ENCODE results near the gene PRPF6. TPM values are rescaled to one million over a fixed set of nuclear protein-coding genes. Genes with fewer than 3 reads are reported as not detected.

The PRPF6 gene
- total RNA-seq, 4 donors from 2014 or later, result 44.3 to 80.3 (median 57.2) TPM

DNA sequence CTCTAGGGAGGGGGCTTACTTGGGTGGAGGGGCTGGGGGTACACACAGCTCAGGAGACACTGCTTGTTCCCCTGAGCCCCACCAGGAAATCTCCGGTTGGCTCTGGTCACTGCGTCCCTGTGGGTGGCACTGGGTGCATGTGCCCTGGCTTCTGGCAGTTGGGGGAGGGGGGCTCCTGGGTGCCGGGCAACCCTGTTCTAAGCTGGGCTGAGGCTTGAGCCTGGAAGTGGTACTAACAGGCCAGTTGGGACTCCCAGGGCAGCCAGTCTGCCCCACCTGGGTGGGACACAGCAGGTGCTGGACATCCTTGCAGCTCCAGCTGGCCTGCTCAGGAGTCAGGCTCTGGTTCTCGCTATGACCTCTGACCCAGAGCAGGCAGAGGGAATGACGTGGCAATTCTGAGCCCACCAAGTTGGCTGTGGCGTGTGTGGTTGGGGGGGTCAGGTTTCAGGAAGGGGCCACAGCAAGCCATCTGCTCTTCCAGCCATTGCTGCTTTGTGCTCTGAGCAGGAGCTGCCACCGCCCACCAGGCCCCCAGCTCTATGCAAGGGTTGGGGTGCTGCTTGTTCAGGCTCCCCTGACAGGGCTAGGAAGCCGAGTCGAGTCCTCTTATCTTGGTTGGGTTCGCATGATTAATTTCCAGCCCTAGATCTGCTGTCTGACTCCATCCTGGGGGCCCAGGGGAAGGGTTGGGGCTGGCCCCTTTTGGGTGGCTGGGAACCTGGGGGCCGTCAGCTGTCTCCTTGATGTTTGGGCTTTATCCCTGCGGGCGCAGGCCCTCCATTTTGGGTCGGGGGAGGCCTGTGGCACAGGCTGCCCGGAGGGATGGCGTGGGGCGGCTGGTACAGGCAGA is 55.6 kb downstream of the PRPF6 start:
- TF ChIP-seq, protein P1, sequence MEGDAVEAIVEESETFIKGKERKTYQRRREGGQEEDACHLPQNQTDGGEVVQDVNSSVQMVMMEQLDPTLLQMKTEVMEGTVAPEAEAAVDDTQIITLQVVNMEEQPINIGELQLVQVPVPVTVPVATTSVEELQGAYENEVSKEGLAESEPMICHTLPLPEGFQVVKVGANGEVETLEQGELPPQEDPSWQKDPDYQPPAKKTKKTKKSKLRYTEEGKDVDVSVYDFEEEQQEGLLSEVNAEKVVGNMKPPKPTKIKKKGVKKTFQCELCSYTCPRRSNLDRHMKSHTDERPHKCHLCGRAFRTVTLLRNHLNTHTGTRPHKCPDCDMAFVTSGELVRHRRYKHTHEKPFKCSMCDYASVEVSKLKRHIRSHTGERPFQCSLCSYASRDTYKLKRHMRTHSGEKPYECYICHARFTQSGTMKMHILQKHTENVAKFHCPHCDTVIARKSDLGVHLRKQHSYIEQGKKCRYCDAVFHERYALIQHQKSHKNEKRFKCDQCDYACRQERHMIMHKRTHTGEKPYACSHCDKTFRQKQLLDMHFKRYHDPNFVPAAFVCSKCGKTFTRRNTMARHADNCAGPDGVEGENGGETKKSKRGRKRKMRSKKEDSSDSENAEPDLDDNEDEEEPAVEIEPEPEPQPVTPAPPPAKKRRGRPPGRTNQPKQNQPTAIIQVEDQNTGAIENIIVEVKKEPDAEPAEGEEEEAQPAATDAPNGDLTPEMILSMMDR (IDR thresholded peaks at IDR 0.05; ENCODE audit: low read depth), result no peak

DNA sequence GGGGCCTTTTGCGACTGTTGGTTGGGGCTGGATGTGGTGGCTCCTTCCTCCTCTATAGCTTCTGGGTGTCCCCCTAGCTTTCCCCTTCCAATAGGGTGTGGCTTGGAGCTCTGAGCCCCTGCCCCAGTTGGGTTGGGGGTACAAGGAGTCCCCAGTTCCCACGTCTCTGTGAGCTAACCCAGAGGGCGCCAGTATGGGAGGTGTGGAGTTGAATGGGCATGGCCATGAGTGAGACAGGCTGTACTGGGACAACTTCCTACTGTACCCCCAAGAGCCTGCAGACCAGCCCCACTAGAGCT is 56.2 kb downstream of the PRPF6 start:
- TF ChIP-seq, protein P1 (IDR thresholded peaks at IDR 0.05; ENCODE audit: low read depth), result no peak

DNA sequence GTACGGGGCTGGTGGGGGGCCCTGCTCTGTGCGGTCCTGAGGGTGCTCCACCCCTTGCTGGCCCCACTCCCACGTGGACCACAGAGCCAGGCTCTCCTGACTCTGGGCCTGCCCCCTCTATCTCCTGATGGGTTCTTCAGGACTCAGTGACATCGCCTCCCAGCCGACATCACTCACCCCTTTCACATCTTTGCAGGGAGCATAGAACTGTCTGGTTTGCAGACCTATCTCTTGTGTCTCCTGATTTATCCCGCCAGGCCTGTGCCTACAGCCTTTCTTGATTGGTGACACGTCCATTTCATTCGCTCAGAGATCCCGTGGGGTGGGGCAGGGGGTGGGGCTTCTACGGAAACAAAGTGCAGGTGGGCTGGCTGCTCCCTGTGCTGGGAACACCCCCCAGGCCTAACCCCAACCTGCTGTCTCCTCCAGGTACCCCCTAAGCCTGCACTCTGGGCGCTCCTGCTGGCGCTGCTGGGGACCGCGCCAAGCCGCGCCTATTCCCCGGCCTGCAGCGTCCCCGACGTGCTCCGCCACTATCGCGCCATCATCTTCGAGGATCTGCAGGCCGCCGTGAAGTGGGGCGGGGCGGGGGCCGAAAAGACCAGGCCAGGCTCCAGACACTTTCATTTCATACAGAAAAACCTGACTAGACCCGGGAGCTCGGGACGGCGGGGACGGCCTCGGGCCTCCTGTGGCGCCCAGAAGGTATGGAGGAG is 56.7 kb downstream of the PRPF6 start:
- TF ChIP-seq, protein P1 (IDR thresholded peaks at IDR 0.05; ENCODE audit: low read depth), result no peak

DNA sequence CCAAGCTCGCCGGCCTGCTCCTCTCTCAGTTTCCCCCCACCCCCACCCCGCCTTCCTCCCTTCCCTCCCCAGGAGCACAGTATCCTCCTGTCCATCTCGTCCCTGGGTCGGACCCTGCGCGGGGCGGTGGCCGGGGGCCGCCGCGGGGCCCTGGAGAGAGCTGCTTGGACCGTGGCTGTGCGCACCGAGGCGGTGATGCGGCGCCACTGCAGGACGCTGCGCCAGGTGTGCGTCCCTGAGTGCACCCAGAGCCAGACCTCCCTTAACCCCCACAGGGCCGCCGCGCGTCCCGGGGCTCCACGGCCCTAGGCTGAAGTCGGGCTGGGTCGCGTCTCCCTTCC is 57.3 kb downstream of the PRPF6 start:
- TF ChIP-seq, protein P1 (IDR thresholded peaks at IDR 0.05; ENCODE audit: low read depth), result no peak

DNA sequence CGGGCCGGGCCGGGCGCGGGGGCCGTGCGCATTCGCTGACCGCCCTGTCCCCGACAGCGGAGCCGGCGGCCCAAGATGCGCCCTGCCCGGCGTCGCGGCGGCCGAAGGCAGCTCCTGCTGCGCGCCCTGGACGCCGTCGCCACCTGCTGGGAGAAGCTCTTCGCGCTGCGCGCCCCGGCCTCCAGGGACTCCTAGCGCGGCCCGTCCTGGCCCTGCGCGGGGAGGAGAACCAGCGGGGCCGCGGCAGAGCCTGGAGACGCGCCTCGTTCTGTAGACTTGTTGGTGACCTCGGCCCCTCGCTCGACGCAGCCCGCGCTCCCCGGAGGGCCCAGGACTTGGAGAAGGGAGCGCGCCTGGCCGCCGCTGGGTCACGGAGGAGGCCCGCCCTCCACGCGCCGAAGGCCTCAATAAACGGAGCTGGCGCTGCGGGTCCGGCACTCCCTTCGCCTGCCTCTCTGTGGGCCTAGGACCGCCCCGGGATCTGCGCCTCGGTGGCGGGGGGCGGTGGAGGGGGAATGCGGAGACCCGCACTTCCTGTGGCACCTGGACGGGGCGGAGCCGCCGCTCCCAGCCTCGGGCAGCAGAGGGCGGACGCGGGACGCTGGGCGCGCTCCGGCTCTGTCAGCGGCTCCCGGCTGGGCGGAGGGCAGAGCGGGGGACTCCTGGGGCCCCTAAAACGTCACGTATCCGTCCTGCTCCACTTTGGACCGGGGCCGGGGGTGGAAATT is 57.8 kb downstream of the PRPF6 start:
- TF ChIP-seq, protein P1 (IDR thresholded peaks at IDR 0.05; ENCODE audit: low read depth), result no peak

DNA sequence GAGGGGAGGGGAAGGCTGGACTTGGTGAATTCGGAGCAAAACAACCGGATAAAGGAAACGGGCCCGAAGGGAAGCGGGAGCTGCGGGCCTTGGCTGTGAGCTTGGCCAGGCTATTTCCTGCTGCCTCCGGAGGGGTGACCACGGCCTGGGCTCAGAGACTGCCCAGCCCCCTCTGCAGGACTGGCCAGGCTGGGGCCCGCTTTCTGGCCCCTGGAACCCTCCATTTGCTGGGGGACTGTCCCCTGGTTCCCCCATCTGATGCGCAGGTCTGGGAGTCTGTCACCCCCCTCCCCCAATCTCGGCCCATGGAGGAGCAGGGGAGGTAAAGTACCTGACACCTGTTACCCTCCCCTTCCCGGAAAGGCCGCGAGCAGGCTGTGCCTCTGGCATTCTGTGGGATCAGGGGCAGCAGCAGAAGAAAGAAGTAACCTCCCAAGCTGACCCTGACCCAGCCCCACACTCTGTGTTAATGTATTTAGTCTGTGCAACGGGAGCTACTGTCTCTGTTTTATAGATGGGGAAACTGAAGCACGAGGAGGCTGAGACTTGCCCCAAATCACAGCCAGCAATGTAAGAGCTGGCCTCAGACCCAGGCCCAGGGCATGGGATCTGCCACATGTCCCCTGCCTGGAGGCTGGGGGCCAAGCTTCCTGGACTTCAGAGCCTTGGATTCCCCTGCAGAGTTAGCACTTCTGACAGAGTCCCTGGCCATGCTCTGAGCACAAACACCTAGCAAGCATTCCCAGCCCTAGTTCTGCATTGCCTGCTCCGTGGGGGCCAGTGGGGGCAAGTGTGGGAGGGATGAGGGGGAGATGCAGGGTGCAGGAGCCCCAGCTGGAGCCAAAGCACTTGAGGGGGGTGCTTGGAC is 58.6 kb downstream of the PRPF6 start:
- TF ChIP-seq, protein P1 (IDR thresholded peaks at IDR 0.05; ENCODE audit: low read depth), result no peak
